ENCODE data around the gene DEFB131B.

- TF ChIP-seq EZH2 (IDR thresholded peaks at IDR 0.05) (no peak), CTCF (IDR thresholded peaks at IDR 0.05) (no peak), EZH2phosphoT487 (IDR thresholded peaks at IDR 0.05) (no peak)
Observed at GRCh38 chr11:71913756-71914526, 35.7 kb downstream of the DEFB131B start.

Measured in neural progenitor cell (in vitro differentiated cells).